Activated B cell treated with CpG ODN at 0.5 μM for 24 hours (primary cell): Measurements from ENCODE around the gene ZNF555. TPM values are rescaled to one million over a fixed set of nuclear protein-coding genes. Genes with fewer than 3 reads are reported as not detected.

ENCODE experiments used
- ATAC-seq: fragments of 200-7000 bp; cut with Tn5 transposase; one replicate; pipeline ENCODE4 v1.10.0; 2021; ENCODE audit warnings: low read depth, mild to moderate bottlenecking, moderate library complexity
- CTCF ChIA-PET: fragments of 350-600 bp; sonication (Branson Sonifier 250); formaldehyde crosslinking; loops from one replicate; lab custom pipeline; 2021; ENCODE audit warnings: antibody characterized with exemption; lab: Charles Lee
- POLR2A ChIA-PET: fragments of 350-600 bp; sonication (Branson Sonifier 250); formaldehyde crosslinking; loops from one replicate; lab custom pipeline; 2021; ENCODE audit warnings: antibody characterized with exemption; lab: Charles Lee
- DNase-seq: peaks from one replicate; pipeline ENCODE4 v3.0.0; 2022
- H3K27ac Mint-ChIP-seq: one replicate; pipeline ENCODE4 v1.8.0; 2020; ENCODE audit warnings: mixed read lengths
- H3K27me3 Mint-ChIP-seq: one replicate; pipeline ENCODE4 v1.8.0; 2021; ENCODE audit warnings: mixed read lengths
- H3K36me3 Mint-ChIP-seq: one replicate; pipeline ENCODE4 v1.8.0; 2021; ENCODE audit warnings: low read depth, mixed read lengths
- H3K4me1 Mint-ChIP-seq: one replicate; pipeline ENCODE4 v1.8.0; 2021; ENCODE audit warnings: mixed read lengths
- H3K4me3 Mint-ChIP-seq: one replicate; pipeline ENCODE4 v1.8.0; 2020; ENCODE audit warnings: mild to moderate bottlenecking, mixed read lengths
- H3K9me3 Mint-ChIP-seq: one replicate; pipeline ENCODE4 v1.8.0; 2020; ENCODE audit warnings: mixed read lengths
- CTCF ChIP-seq: fragments of 200-600 bp; IDR thresholded peaks from one replicate; pipeline ENCODE4 v1.8.0; 2022; ENCODE audit warnings: antibody characterized with exemption, mild to moderate bottlenecking
- intact Hi-C: fragments of 100-400 bp; cut with micrococcal nuclease; formaldehyde crosslinking; loops from one replicate; pipeline ENCODE4 v1.15.1; 2024
- total RNA-seq: library from RNA; stranded (reverse); gene quantifications from 2 replicates; pipeline ENCODE4 v1.2.3, GENCODE V29; 2022

Gene ZNF555
- total RNA-seq, 1 donor from 2014 or later, result 8.4 TPM

GRCh38 chr19:2807379-2808128 is 33.7 kb upstream of the ZNF555 start:
- ChIA-PET CTCF (no interaction called here), POLR2A (no interaction called here)
- TF ChIP-seq CTCF, result no peak
- ATAC-seq (no peak), DNase-seq (no peak)
- H3K27ac Mint-ChIP-seq, result no peak overlapping the region
- no peaks in the 10 kb centered on the region for H3K9me3 Mint-ChIP-seq
- intact Hi-C loops, result no loop called here
- no peaks in the 10 kb centered on the region for H3K27me3 Mint-ChIP-seq
- no peak overlapping the region for H3K4me3 Mint-ChIP-seq
- no peaks in the 10 kb centered on the region for H3K4me1 Mint-ChIP-seq
- H3K36me3 Mint-ChIP-seq, result peaks cover 60% of the 10 kb centered on the region

GRCh38 chr19:2808129-2808941 is 32.9 kb upstream of the ZNF555 start:
- ATAC-seq, result no peak
- intact Hi-C loops, result no loop called here
- ChIA-PET CTCF (no interaction called here), POLR2A (no interaction called here)
- H3K27ac Mint-ChIP-seq, result no peak overlapping the region
- TF ChIP-seq CTCF, result no peak
- no peak overlapping the region for H3K4me3 Mint-ChIP-seq
- peaks cover 54% of the 10 kb centered on the region for H3K36me3 Mint-ChIP-seq
- H3K4me1 Mint-ChIP-seq, result no peaks in the 10 kb centered on the region
- H3K9me3 Mint-ChIP-seq, result no peaks in the 10 kb centered on the region
- DNase-seq, result no peak
- H3K27me3 Mint-ChIP-seq, result no peaks in the 10 kb centered on the region

- intact Hi-C loops, result no loop called here
- Mint-ChIP-seq H3K9me3 (no peaks in the 10 kb centered on the region), H3K4me3 (no peak overlapping the region), H3K27me3 (no peaks in the 10 kb centered on the region), H3K4me1 (no peaks in the 10 kb centered on the region), H3K36me3 (peaks cover 50% of the 10 kb centered on the region), H3K27ac (no peak overlapping the region)
- ChIA-PET CTCF (no interaction called here), POLR2A (no interaction called here)
- ATAC-seq, result no peak
- TF ChIP-seq CTCF, result no peak
- no peak for DNase-seq
These were observed 31.7 kb upstream of the ZNF555 start for GRCh38 chr19:2809387-2810140.

GRCh38 chr19:2810141-2811091 is 30.9 kb upstream of the ZNF555 start:
- Mint-ChIP-seq H3K4me1 (no peaks in the 10 kb centered on the region), H3K27me3 (no peaks in the 10 kb centered on the region), H3K36me3 (peaks cover 43% of the 10 kb centered on the region), H3K27ac (no peak overlapping the region), H3K4me3 (no peak overlapping the region), H3K9me3 (no peaks in the 10 kb centered on the region)
- ChIA-PET CTCF (no interaction called here), POLR2A (no interaction called here)
- ATAC-seq (no peak), DNase-seq (no peak)
- TF ChIP-seq CTCF, result no peak
- intact Hi-C loops, result no loop called here
